Measurements from ENCODE around the gene CTXN3. TPM values are rescaled to one million over a fixed set of nuclear protein-coding genes. Genes with fewer than 3 reads are reported as not detected.

The CTXN3 gene
- total RNA-seq, 3 donors from 2014 or later (not counting 1 experiment from before 2014, with no cell fraction given): not detected

- H3K27ac Mint-ChIP-seq: no peak overlapping the region
- no peak for TF ChIP-seq CTCF (IDR thresholded peaks at IDR 0.05)
- no peaks in the 10 kb centered on the region for H3K4me1 Mint-ChIP-seq
- no peak for ATAC-seq
- no peaks in the 10 kb centered on the region for H3K27me3 ChIP-seq (ENCODE audit: control insufficient read depth, insufficient read depth, low read length)
- H3K4me1 ChIP-seq (ENCODE audit: control insufficient read depth, insufficient read depth, low read length): no peaks in the 10 kb centered on the region
- no peak overlapping the region for H3K4me3 Mint-ChIP-seq
- no peaks in the 10 kb centered on the region for H3K9me3 ChIP-seq (ENCODE audit: control insufficient read depth, insufficient read depth, low read length)
- WGBS (ENCODE audit: insufficient coverage): 55% methylated on average over 1 of the region's 1 CpG
- intact Hi-C loops (cut with micrococcal nuclease): no loop called here
- DNase-seq: no peak
- no peaks in the 10 kb centered on the region for H3K27me3 Mint-ChIP-seq (ENCODE audit: low read depth in 2 of 2)
- H3K36me3 Mint-ChIP-seq: no peaks in the 10 kb centered on the region
- no peaks in the 10 kb centered on the region for H3K9me3 Mint-ChIP-seq
- H3K27ac ChIP-seq (ENCODE audit: low read length): no peak overlapping the region
- no peak overlapping the region for H3K4me3 ChIP-seq (ENCODE audit: low read length)
- no peaks in the 10 kb centered on the region for H3K36me3 ChIP-seq (ENCODE audit: control insufficient read depth, insufficient read depth, low read length)
Observed at GRCh38 chr5:127650649-127651048, 1.8 kb downstream of the CTXN3 start.

GRCh38 chr5:127652952-127653611, 4.2 kb downstream of the CTXN3 start:
- no peaks in the 10 kb centered on the region for H3K27me3 Mint-ChIP-seq (ENCODE audit: low read depth in 2 of 2)
- intact Hi-C loops (cut with micrococcal nuclease): no loop called here

DNA sequence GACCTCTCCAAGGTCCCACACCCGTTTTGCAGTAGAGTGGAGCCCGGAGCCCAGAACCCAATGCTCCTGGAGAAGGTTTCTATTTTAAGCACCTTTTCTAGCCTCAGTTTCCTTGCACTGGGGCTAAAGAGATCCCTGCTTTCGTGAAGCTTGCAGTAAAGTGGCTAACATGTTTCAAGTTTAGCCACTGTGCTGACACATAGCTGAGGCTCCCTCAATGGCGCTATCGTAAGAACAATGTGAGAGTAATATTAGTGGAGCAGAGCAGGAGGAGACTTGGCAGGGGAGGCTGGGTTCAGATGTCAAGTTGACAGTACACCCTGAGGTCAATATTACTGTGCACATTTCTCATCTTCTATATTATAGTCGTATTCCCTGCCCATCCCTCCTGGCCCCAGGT, 7.9 kb downstream of the CTXN3 start:
- no peaks in the 10 kb centered on the region for H3K4me1 Mint-ChIP-seq
- Histone ChIP-seq H3K9me3 (ENCODE audit: control insufficient read depth, insufficient read depth, low read length) (no peaks in the 10 kb centered on the region), H3K4me1 (ENCODE audit: control insufficient read depth, insufficient read depth, low read length) (no peaks in the 10 kb centered on the region), H3K27ac (ENCODE audit: low read length) (no peak overlapping the region), H3K36me3 (ENCODE audit: control insufficient read depth, insufficient read depth, low read length) (no peaks in the 10 kb centered on the region), H3K4me3 (ENCODE audit: low read length) (no peak overlapping the region), H3K27me3 (ENCODE audit: control insufficient read depth, insufficient read depth, low read length) (no peaks in the 10 kb centered on the region)
- ATAC-seq (no peak), DNase-seq (no peak)
- intact Hi-C loops (cut with micrococcal nuclease): no loop called here
- no peaks in the 10 kb centered on the region for H3K27me3 Mint-ChIP-seq (ENCODE audit: low read depth in 2 of 2)
- H3K9me3 Mint-ChIP-seq: no peaks in the 10 kb centered on the region
- H3K27ac Mint-ChIP-seq: no peak overlapping the region
- 88% methylated on average over 6 of the region's 6 CpGs for WGBS (ENCODE audit: insufficient coverage)
- no peak overlapping the region for H3K4me3 Mint-ChIP-seq
- TF ChIP-seq CTCF (IDR thresholded peaks at IDR 0.05): no peak
- H3K36me3 Mint-ChIP-seq: no peaks in the 10 kb centered on the region

More at GRCh38 chr5:127652952-127653611, 4.2 kb downstream of the CTXN3 start:
- no peaks in the 10 kb centered on the region for H3K27me3 ChIP-seq (ENCODE audit: control insufficient read depth, insufficient read depth, low read length)
- H3K27ac ChIP-seq (ENCODE audit: low read length): no peak overlapping the region
- DNase-seq: no peak
- Mint-ChIP-seq H3K4me1 (no peaks in the 10 kb centered on the region), H3K36me3 (no peaks in the 10 kb centered on the region), H3K27ac (no peak overlapping the region), H3K4me3 (no peak overlapping the region), H3K9me3 (no peaks in the 10 kb centered on the region)
- WGBS (ENCODE audit: insufficient coverage): 77% methylated on average over 7 of the region's 7 CpGs
- TF ChIP-seq CTCF (IDR thresholded peaks at IDR 0.05): no peak
- H3K9me3 ChIP-seq (ENCODE audit: control insufficient read depth, insufficient read depth, low read length): no peaks in the 10 kb centered on the region
- ATAC-seq: no peak
- H3K4me3 ChIP-seq (ENCODE audit: low read length): no peak overlapping the region
- H3K36me3 ChIP-seq (ENCODE audit: control insufficient read depth, insufficient read depth, low read length): no peaks in the 10 kb centered on the region
- no peaks in the 10 kb centered on the region for H3K4me1 ChIP-seq (ENCODE audit: control insufficient read depth, insufficient read depth, low read length)
